Hepatic stellate cell (primary cell): ENCODE measurements around the gene LTA.
"Not testable (repeated sequence)": the region's sequence is repeated elsewhere in the genome, so short reads cannot be mapped to it uniquely, and the experiment has no call there.

ENCODE experiments used
- DNase-seq: peaks from one replicate; pipeline ENCODE4 v3.0.0; 2011; ENCODE audit warnings: low spot score

The LTA gene

GRCh38 chr6:31541658-31542521, 30.2 kb upstream of the LTA start, which contains the start of gene DDX39B:
Gene DDX39B (minus strand): TSS chr6:31542003. CDS start chr6:31540532, 1,471 bp downstream.
- DNase-seq: peak; percentile 94

- DNase-seq: no peak
Observed at GRCh38 chr6:31543639-31544038, 28.4 kb upstream of the LTA start.

- no peak for DNase-seq
Observed at GRCh38 chr6:31544676-31545075, 27.4 kb upstream of the LTA start.

GRCh38 chr6:31545291-31545690, 26.8 kb upstream of the LTA start:
- no peak for DNase-seq

- DNase-seq: peak; percentile 77
Observed at GRCh38 chr6:31546339-31546957, 25.6 kb upstream of the LTA start, which contains the start of gene ATP6V1G2. Gene ATP6V1G2 (minus strand): TSS chr6:31546608. CDS start chr6:31546559, 49 bp downstream.

GRCh38 chr6:31546958-31547726, 24.9 kb upstream of the LTA start, which contains the start of gene NFKBIL1:
Gene NFKBIL1 (plus strand): TSS chr6:31547608. CDS start chr6:31547695, 87 bp downstream.
- peak; percentile 92 for DNase-seq

GRCh38 chr6:31547727-31548543, 24.2 kb upstream of the LTA start:
- DNase-seq: no peak

GRCh38 chr6:31548544-31548873, 23.6 kb upstream of the LTA start:
- DNase-seq: no peak

GRCh38 chr6:31551371-31551770, 20.7 kb upstream of the LTA start:
- DNase-seq: not testable (repeated sequence)

GRCh38 chr6:31556307-31556706, 15.8 kb upstream of the LTA start:
- DNase-seq: no peak

GRCh38 chr6:31557443-31558317, 14.4 kb upstream of the LTA start:
- DNase-seq: no peak

- no peak for DNase-seq
Observed at GRCh38 chr6:31558318-31558625, 13.8 kb upstream of the LTA start.

GRCh38 chr6:31558631-31559500, 13.2 kb upstream of the LTA start:
- DNase-seq: peak; percentile 39

GRCh38 chr6:31559606-31559957, 12.5 kb upstream of the LTA start:
- DNase-seq: no peak

- peak; percentile 72 for DNase-seq
Observed at GRCh38 chr6:31559958-31560696, 12.0 kb upstream of the LTA start.

GRCh38 chr6:31560697-31561058, 11.4 kb upstream of the LTA start:
- no peak for DNase-seq

GRCh38 chr6:31567531-31568370, 4.3 kb upstream of the LTA start:
- DNase-seq: no peak

- DNase-seq: no peak
Observed at GRCh38 chr6:31568537-31568961, 3.5 kb upstream of the LTA start.
